ENCODE data around the gene PRKCB.

DNA sequence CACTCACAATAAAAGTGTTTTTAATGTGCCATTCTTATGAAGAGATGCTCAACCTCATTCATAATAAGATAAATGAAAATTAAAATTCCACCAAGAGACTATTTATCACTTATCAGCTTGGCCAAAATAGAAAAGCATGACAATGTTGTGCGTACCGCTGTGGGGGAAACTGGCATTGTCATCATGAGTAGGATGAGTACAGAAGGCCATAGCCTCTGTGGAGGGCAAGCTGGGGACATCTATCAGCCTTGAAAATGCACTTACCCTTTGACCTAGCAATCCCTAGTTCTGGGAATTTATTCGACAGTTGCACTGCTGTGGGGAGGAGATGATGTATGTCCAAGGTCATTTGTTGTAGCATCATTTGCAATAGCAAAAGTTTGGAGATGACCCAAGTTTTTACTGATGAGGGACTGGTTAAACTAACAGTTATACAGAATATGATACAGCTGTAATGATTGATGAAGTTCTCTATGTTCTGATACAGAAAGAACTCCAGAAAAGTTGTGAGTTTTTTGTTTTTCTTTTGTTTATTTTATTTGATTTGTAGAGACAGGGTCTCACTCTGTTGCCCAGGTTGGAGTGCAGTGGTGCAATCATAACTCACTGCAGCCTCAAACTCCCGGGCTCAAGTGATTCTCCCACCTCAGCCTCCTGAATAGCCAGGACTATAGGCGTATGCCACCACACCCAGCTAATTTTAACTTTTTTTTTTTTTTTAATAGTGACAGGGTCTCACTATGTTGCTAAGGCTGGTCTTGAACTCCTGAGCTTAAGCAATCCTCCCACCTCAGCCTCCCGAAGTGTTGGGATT is 13.7 kb upstream of the PRKCB start:
- TF ChIP-seq, protein P1, sequence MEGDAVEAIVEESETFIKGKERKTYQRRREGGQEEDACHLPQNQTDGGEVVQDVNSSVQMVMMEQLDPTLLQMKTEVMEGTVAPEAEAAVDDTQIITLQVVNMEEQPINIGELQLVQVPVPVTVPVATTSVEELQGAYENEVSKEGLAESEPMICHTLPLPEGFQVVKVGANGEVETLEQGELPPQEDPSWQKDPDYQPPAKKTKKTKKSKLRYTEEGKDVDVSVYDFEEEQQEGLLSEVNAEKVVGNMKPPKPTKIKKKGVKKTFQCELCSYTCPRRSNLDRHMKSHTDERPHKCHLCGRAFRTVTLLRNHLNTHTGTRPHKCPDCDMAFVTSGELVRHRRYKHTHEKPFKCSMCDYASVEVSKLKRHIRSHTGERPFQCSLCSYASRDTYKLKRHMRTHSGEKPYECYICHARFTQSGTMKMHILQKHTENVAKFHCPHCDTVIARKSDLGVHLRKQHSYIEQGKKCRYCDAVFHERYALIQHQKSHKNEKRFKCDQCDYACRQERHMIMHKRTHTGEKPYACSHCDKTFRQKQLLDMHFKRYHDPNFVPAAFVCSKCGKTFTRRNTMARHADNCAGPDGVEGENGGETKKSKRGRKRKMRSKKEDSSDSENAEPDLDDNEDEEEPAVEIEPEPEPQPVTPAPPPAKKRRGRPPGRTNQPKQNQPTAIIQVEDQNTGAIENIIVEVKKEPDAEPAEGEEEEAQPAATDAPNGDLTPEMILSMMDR (IDR thresholded peaks at IDR 0.05; ENCODE audit: poor library complexity): no peak
- TF ChIP-seq EZH2 (IDR thresholded peaks at IDR 0.05; ENCODE audit: borderline replicate concordance) (no peak), EZH2phosphoT487 (IDR thresholded peaks at IDR 0.05; ENCODE audit: low read depth, severe bottlenecking, unreplicated experiment) (no peak)
